Astrocyte (in vitro differentiated cells and primary cell): ENCODE measurements around the gene RTN4RL2. TPM values are rescaled to one million over a fixed set of nuclear protein-coding genes. Genes with fewer than 3 reads are reported as not detected.

Experiments
- DNase-seq: peaks from one replicate; pipeline ENCODE4 v3.0.0-alpha.2; 2010; ENCODE audit warnings: low read depth
- FAIRE-seq: peaks from 2 replicates; lab custom pipeline; 2011; peaks lifted over from hg19 to GRCh38; lab: Jason Lieb, UNC
- H2AFZ ChIP-seq: 2 replicates; pipeline ENCODE4 v1.6.0; 2012; ENCODE audit warnings: low read depth, low read length, inconsistent platforms
- H3K27ac ChIP-seq: 2 replicates; pipeline ENCODE4 v1.5.1; 2011; ENCODE audit warnings: low read depth, low read length, inconsistent platforms
- H3K27me3 ChIP-seq: 2 replicates; pipeline ENCODE4 v1.6.0; 2011; ENCODE audit warnings: low read length, inconsistent platforms; ENCODE audit not compliant: insufficient read depth
- H3K36me3 ChIP-seq: 2 replicates; pipeline ENCODE4 v1.5.1; 2011; ENCODE audit warnings: low read length, inconsistent platforms; ENCODE audit not compliant: insufficient read depth
- H3K4me1 ChIP-seq: 2 replicates; pipeline ENCODE4 v1.5.1; 2011; ENCODE audit warnings: low read length, inconsistent platforms; ENCODE audit not compliant: insufficient read depth
- H3K4me2 ChIP-seq: 2 replicates; pipeline ENCODE4 v1.6.0; 2012; ENCODE audit warnings: low read length, inconsistent platforms
- H3K4me3 ChIP-seq: 2 replicates; pipeline ENCODE4 v1.5.1; 2011; ENCODE audit warnings: low read depth, mild to moderate bottlenecking, low read length, inconsistent platforms; ENCODE audit not compliant: insufficient read depth
- H3K79me2 ChIP-seq: 2 replicates; pipeline ENCODE4 v1.6.0; 2012; ENCODE audit warnings: mild to moderate bottlenecking, low read length, inconsistent platforms; ENCODE audit not compliant: insufficient read depth
- H3K9ac ChIP-seq: 2 replicates; pipeline ENCODE4 v1.6.0; 2012; ENCODE audit warnings: mild to moderate bottlenecking, low read length, inconsistent platforms
- H3K9me3 ChIP-seq: 2 replicates; pipeline ENCODE4 v1.5.1; 2012; ENCODE audit warnings: low read depth, mild to moderate bottlenecking, low read length, inconsistent platforms; ENCODE audit not compliant: insufficient read depth
- H4K20me1 ChIP-seq: 2 replicates; pipeline ENCODE4 v1.6.0; 2012; ENCODE audit warnings: low read length, inconsistent platforms; ENCODE audit not compliant: insufficient read depth
- H3K27ac Mint-ChIP-seq: one replicate; pipeline ENCODE4 v1.8.0; 2021; ENCODE audit warnings: mild to moderate bottlenecking, mixed read lengths; ENCODE audit not compliant: unreplicated experiment
- H3K27me3 Mint-ChIP-seq: one replicate; pipeline ENCODE4 v1.8.0; 2021; ENCODE audit warnings: low read depth, mixed read lengths; ENCODE audit not compliant: unreplicated experiment
- H3K36me3 Mint-ChIP-seq: one replicate; pipeline ENCODE4 v1.8.0; 2021; ENCODE audit warnings: low read depth, mixed read lengths; ENCODE audit not compliant: unreplicated experiment
- H3K4me1 Mint-ChIP-seq: one replicate; pipeline ENCODE4 v1.8.0; 2021; ENCODE audit warnings: low read depth, mixed read lengths; ENCODE audit not compliant: unreplicated experiment
- H3K4me3 Mint-ChIP-seq: one replicate; pipeline ENCODE4 v1.8.0; 2021; ENCODE audit warnings: mild to moderate bottlenecking, moderate library complexity, mixed read lengths; ENCODE audit not compliant: unreplicated experiment
- H3K9me3 Mint-ChIP-seq: one replicate; pipeline ENCODE4 v1.8.0; 2021; ENCODE audit warnings: mild to moderate bottlenecking, mixed read lengths; ENCODE audit not compliant: unreplicated experiment
- EZH2 ChIP-seq: IDR thresholded peaks from 2 replicates; pipeline ENCODE4 v1.6.1; 2012; ENCODE audit warnings: mild to moderate bottlenecking, low read length, inconsistent platforms; ENCODE audit not compliant: insufficient read depth
- total RNA-seq: library from RNA; stranded (reverse); gene quantifications from 2 replicates; pipeline ENCODE4 v1.2.1, GENCODE V29; 2021
- TF ChIP-seq, protein P1 (sequence below): IDR thresholded peaks from 2 replicates; pipeline ENCODE4 v1.5.1; 2011; ENCODE audit warnings: low read depth, mild to moderate bottlenecking, inconsistent platforms, low read length, moderate library complexity; ENCODE audit not compliant: insufficient read depth

The RTN4RL2 gene
- total RNA-seq, 1 donor from 2014 or later, result 0.50 TPM

DNA sequence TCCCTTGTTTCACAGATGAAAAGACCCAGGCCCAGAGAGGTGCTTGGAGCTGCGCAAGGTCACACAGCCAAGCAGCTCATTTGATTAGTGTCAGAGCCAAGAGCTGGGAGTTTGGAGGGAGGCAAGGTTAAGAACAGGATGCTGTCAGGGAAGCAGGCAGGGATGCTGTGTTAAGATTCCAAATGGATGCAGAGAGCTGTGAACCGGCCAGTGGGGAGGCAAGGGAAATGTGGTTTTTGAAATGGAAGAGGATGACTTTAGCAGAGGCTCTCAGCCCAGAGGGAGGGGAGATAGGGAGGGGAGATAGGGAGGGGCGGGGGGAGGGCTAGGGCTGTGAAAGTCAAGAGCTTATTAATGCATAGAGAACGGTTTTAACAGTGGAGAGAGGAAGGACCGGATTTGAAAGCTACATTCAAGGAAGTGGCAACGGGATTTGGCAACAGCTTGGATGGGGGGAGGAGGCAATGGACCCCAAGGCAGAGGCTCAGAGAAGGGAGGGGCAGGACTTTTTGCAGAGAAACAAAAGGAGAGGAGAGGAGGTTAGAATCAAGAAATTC lies 13.0 kb downstream of the RTN4RL2 start:
- Histone ChIP-seq H3K36me3 (no peaks in the 10 kb centered on the region), H4K20me1 (no peaks in the 10 kb centered on the region), H3K9me3 (no peaks in the 10 kb centered on the region), H3K4me1 (peaks cover 4% of the 10 kb centered on the region), H3K4me3 (no peak overlapping the region), H3K9ac (no peak overlapping the region), H3K27me3 (peaks cover 41% of the 10 kb centered on the region), H2AFZ (no peak overlapping the region), H3K79me2 (no peaks in the 10 kb centered on the region), H3K27ac (no peak overlapping the region), H3K4me2 (no peak overlapping the region)
- peaks cover 3% of the 10 kb centered on the region for H3K4me1 Mint-ChIP-seq
- H3K36me3 Mint-ChIP-seq, result no peaks in the 10 kb centered on the region
- H3K9me3 Mint-ChIP-seq, result no peaks in the 10 kb centered on the region
- no peak overlapping the region for H3K27ac Mint-ChIP-seq
- FAIRE-seq, result no peak
- H3K27me3 Mint-ChIP-seq, result peaks cover 63% of the 10 kb centered on the region
- H3K4me3 Mint-ChIP-seq, result no peak overlapping the region
- no peak for TF ChIP-seq EZH2
- TF ChIP-seq, protein P1, sequence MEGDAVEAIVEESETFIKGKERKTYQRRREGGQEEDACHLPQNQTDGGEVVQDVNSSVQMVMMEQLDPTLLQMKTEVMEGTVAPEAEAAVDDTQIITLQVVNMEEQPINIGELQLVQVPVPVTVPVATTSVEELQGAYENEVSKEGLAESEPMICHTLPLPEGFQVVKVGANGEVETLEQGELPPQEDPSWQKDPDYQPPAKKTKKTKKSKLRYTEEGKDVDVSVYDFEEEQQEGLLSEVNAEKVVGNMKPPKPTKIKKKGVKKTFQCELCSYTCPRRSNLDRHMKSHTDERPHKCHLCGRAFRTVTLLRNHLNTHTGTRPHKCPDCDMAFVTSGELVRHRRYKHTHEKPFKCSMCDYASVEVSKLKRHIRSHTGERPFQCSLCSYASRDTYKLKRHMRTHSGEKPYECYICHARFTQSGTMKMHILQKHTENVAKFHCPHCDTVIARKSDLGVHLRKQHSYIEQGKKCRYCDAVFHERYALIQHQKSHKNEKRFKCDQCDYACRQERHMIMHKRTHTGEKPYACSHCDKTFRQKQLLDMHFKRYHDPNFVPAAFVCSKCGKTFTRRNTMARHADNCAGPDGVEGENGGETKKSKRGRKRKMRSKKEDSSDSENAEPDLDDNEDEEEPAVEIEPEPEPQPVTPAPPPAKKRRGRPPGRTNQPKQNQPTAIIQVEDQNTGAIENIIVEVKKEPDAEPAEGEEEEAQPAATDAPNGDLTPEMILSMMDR, result no peak
- DNase-seq, result no peak

DNA sequence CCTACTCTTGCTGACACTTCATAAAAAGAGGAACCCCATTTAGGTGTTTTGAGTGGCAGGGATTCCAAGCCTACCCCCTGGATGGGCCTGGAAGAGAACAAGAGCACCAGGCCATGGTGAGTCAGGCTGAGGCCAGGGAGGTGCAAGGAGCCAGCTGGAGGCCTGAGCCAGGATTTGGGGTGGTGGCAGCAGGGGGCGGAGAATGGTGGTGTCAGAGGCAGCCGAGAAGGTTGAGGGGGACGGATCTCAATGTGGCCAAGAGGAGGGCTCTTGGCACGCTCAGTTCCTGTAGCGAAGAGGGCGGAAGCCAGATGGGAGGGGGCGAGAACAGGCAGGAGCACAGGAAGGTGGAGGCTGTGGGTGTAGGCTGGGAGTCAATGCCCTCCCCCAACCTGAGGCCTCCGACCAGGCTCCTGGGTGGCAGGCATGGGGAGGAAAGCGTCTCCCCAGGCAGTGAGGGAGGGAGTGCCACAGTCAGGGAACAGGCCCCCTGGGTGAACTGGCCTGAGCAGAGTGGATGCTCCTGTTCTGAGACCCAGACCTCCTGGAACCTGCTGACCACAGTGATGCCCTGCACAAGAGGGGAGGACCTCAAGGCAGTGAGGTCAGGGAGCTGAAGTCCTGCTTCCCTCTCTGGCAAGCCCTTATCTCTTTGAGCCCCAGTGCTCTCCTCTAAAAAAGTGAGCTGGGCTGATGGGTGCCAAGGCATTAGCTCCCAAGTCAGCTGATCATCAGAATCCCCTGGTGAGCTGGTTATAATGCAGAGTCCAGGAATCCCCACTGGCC lies 13.9 kb downstream of the RTN4RL2 start:
- H3K27ac ChIP-seq, result no peak overlapping the region
- H3K9me3 ChIP-seq, result no peaks in the 10 kb centered on the region
- no peak overlapping the region for H3K4me3 ChIP-seq
- DNase-seq (no peak), FAIRE-seq (no peak)
- Mint-ChIP-seq H3K4me3 (no peak overlapping the region), H3K36me3 (no peaks in the 10 kb centered on the region), H3K9me3 (no peaks in the 10 kb centered on the region), H3K27me3 (peaks cover 63% of the 10 kb centered on the region), H3K4me1 (peaks cover 3% of the 10 kb centered on the region), H3K27ac (no peak overlapping the region)
- TF ChIP-seq, protein P1, result no peak
- TF ChIP-seq EZH2, result no peak
- no peak overlapping the region for H3K9ac ChIP-seq
- H3K79me2 ChIP-seq, result no peaks in the 10 kb centered on the region
- no peak overlapping the region for H2AFZ ChIP-seq
- H3K4me2 ChIP-seq, result no peak overlapping the region
- peaks cover 4% of the 10 kb centered on the region for H3K4me1 ChIP-seq
- no peaks in the 10 kb centered on the region for H4K20me1 ChIP-seq
- H3K27me3 ChIP-seq, result peaks cover 41% of the 10 kb centered on the region
- no peaks in the 10 kb centered on the region for H3K36me3 ChIP-seq

DNA sequence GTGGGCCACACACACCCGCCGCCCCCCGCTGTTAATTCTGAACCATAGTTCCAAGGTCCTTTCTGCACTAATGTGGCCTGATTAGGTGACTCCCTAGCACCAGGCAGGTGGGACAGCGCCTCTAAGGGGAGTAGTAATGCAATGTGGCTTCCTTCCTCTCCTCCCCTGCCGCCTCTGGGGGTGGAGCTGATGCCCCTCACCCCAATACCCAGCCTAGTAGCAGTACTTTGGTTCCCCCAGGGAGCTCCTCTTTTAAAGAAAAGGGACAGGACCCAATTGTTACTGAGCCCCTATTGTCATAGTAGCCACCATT lies 14.4 kb downstream of the RTN4RL2 start:
- DNase-seq (no peak), FAIRE-seq (no peak)
- no peaks in the 10 kb centered on the region for H3K79me2 ChIP-seq
- peaks cover 4% of the 10 kb centered on the region for H3K4me1 ChIP-seq
- Mint-ChIP-seq H3K4me1 (peaks cover 3% of the 10 kb centered on the region), H3K27ac (no peak overlapping the region), H3K9me3 (no peaks in the 10 kb centered on the region), H3K4me3 (no peak overlapping the region), H3K36me3 (no peaks in the 10 kb centered on the region), H3K27me3 (peaks cover 68% of the 10 kb centered on the region)
- TF ChIP-seq, protein P1, result no peak
- TF ChIP-seq EZH2, result no peak
- H3K4me3 ChIP-seq, result no peak overlapping the region
- H3K4me2 ChIP-seq, result no peak overlapping the region
- no peak overlapping the region for H2AFZ ChIP-seq
- no peak overlapping the region for H3K9ac ChIP-seq
- H4K20me1 ChIP-seq, result no peaks in the 10 kb centered on the region
- peaks cover 43% of the 10 kb centered on the region for H3K27me3 ChIP-seq
- H3K36me3 ChIP-seq, result no peaks in the 10 kb centered on the region
- no peak overlapping the region for H3K27ac ChIP-seq
- H3K9me3 ChIP-seq, result no peaks in the 10 kb centered on the region
